Parathyroid adenoma (tissue), 2 donors: ENCODE data around the gene MDGA2.

Experiments used
- H2AFZ ChIP-seq: fragments of 300-600 bp; sonication (generic); one replicate; pipeline ENCODE4 v1.7.0; 2017; ENCODE audit warnings: antibody characterized with exemption, mild to moderate bottlenecking
- H3K27ac ChIP-seq: fragments of 300-600 bp; sonication (generic); one replicate; pipeline ENCODE4 v1.7.0; 2017
- H3K27me3 ChIP-seq: fragments of 300-600 bp; sonication (generic); one replicate; pipeline ENCODE4 v1.7.0; 2017; ENCODE audit warnings: low read length; ENCODE audit not compliant: control insufficient read depth, insufficient read depth
- H3K36me3 ChIP-seq: fragments of 300-600 bp; sonication (generic); one replicate; pipeline ENCODE4 v1.7.0; 2017; ENCODE audit warnings: low read length; ENCODE audit not compliant: control insufficient read depth, insufficient read depth
- H3K4me1 ChIP-seq: fragments of 300-600 bp; sonication (generic); one replicate; pipeline ENCODE4 v1.7.0; 2017; ENCODE audit warnings: control low read depth
- H3K4me2 ChIP-seq: fragments of 300-600 bp; sonication (generic); one replicate; pipeline ENCODE4 v1.7.0; 2017; ENCODE audit warnings: low read length
- H3K4me3 ChIP-seq: fragments of 300-600 bp; sonication (generic); one replicate; pipeline ENCODE4 v1.7.0; 2017; ENCODE audit warnings: low read depth, low read length
- H3K79me2 ChIP-seq: fragments of 300-600 bp; sonication (generic); one replicate; pipeline ENCODE4 v1.7.0; 2017; ENCODE audit warnings: control low read depth
- H3K9ac ChIP-seq: fragments of 300-600 bp; sonication (generic); one replicate; pipeline ENCODE4 v1.7.0; 2017; ENCODE audit warnings: mild to moderate bottlenecking
- H3K9me3 ChIP-seq: fragments of 300-600 bp; sonication (generic); one replicate; pipeline ENCODE4 v1.7.0; 2017; ENCODE audit warnings: low read length; ENCODE audit not compliant: control insufficient read depth
- CTCF ChIP-seq: fragments of 300-600 bp; sonication (generic); IDR thresholded peaks from one replicate; pipeline ENCODE4 v1.7.0; 2017; ENCODE audit warnings: antibody characterized with exemption, mild to moderate bottlenecking
- donor health status: primary hyperparathyroidism.

Gene MDGA2

DNA sequence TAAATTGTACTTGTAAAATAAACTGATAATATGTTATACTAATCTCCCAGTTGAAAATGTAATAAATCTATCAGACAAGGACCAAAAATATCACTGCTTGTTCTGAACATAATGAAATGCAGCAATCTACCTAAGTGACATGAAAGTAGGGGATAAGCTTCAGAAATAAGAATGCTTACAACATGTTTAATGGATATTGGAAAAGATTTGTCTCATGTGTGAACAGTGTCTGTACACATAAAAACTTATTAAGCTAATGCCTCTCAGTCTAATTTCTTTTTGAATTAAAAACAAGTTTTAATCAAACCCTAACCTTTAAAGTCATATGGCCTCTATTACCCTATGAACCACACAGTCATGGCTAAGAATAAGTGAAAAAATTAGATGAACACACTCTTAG, 465.3 kb downstream of the MDGA2 start:
- Histone ChIP-seq H3K9ac (no peak overlapping the region), H3K4me1 (no peaks in the 10 kb centered on the region), H2AFZ (no peak overlapping the region), H3K27me3 (no peaks in the 10 kb centered on the region), H3K4me2 (no peak overlapping the region), H3K79me2 (no peaks in the 10 kb centered on the region), H3K27ac (no peak overlapping the region), H3K9me3 (no peaks in the 10 kb centered on the region), H3K4me3 (no peak overlapping the region), H3K36me3 (no peaks in the 10 kb centered on the region)
- no peak for TF ChIP-seq CTCF

- Histone ChIP-seq H3K9me3 (no peaks in the 10 kb centered on the region), H3K27me3 (no peaks in the 10 kb centered on the region), H2AFZ (no peak overlapping the region), H3K4me1 (no peaks in the 10 kb centered on the region), H3K36me3 (no peaks in the 10 kb centered on the region), H3K4me2 (no peak overlapping the region), H3K4me3 (no peak overlapping the region), H3K9ac (no peak overlapping the region), H3K79me2 (no peaks in the 10 kb centered on the region), H3K27ac (no peak overlapping the region)
- no peak for TF ChIP-seq CTCF
Measured at GRCh38 chr14:47208434-47208833, 467.0 kb downstream of the MDGA2 start.

GRCh38 chr14:47207617-47208016, 467.8 kb downstream of the MDGA2 start:
- no peaks in the 10 kb centered on the region for H3K36me3 ChIP-seq

GRCh38 chr14:47200740-47201139, 474.7 kb downstream of the MDGA2 start:
- Histone ChIP-seq H3K9me3 (no peaks in the 10 kb centered on the region), H3K4me3 (no peak overlapping the region), H3K27ac (no peak overlapping the region), H3K79me2 (no peaks in the 10 kb centered on the region), H3K4me2 (no peak overlapping the region), H3K27me3 (no peaks in the 10 kb centered on the region), H3K4me1 (no peaks in the 10 kb centered on the region), H3K36me3 (no peaks in the 10 kb centered on the region), H2AFZ (no peak overlapping the region), H3K9ac (no peak overlapping the region)
- TF ChIP-seq CTCF: no peak

More at GRCh38 chr14:47207617-47208016, 467.8 kb downstream of the MDGA2 start:
- Histone ChIP-seq H2AFZ (no peak overlapping the region), H3K9me3 (no peaks in the 10 kb centered on the region), H3K9ac (no peak overlapping the region), H3K4me3 (no peak overlapping the region), H3K4me2 (no peak overlapping the region), H3K4me1 (no peaks in the 10 kb centered on the region), H3K27me3 (no peaks in the 10 kb centered on the region), H3K79me2 (no peaks in the 10 kb centered on the region), H3K27ac (no peak overlapping the region)
- no peak for TF ChIP-seq CTCF

- Histone ChIP-seq H3K4me3 (no peak overlapping the region), H3K27me3 (no peaks in the 10 kb centered on the region), H3K36me3 (no peaks in the 10 kb centered on the region), H3K9me3 (no peaks in the 10 kb centered on the region), H2AFZ (no peak overlapping the region), H3K4me2 (no peak overlapping the region), H3K79me2 (no peaks in the 10 kb centered on the region), H3K4me1 (no peaks in the 10 kb centered on the region), H3K9ac (no peak overlapping the region), H3K27ac (no peak overlapping the region)
- TF ChIP-seq CTCF: no peak
Measured at GRCh38 chr14:47195582-47195981, 479.8 kb downstream of the MDGA2 start.
